HFF-Myc (cell line): ENCODE measurements around the gene PGA4.

Experiments
- DNase-seq: peaks from one replicate; pipeline ENCODE4 v3.0.0-alpha.2; 2011; ENCODE audit warnings: low read depth; ENCODE audit errors: extremely low read depth
- H3K4me3 ChIP-seq: replicated peaks from 2 replicates; pipeline ENCODE4 v1.5.1; 2011; ENCODE audit warnings: low read depth, mild to moderate bottlenecking, control low read depth, low read length
- CTCF ChIP-seq: IDR thresholded peaks from 2 replicates; pipeline ENCODE4 v1.5.1; 2012; ENCODE audit warnings: mild to moderate bottlenecking, low read depth, low read length, control low read depth; ENCODE audit errors: missing control alignments

PGA4 gene

GRCh38 chr11:61265357-61265756 lies 43.2 kb downstream of the PGA4 start:
- TF ChIP-seq CTCF = no peak
- no peak for DNase-seq
- H3K4me3 ChIP-seq = no peak overlapping the region

GRCh38 chr11:61266602-61267001 lies 44.5 kb downstream of the PGA4 start:
- TF ChIP-seq CTCF = no peak
- H3K4me3 ChIP-seq = no peak overlapping the region
- no peak for DNase-seq

GRCh38 chr11:61267437-61267841 lies 45.3 kb downstream of the PGA4 start:
- TF ChIP-seq CTCF = no peak
- no peak for DNase-seq
- H3K4me3 ChIP-seq = no peak overlapping the region

- TF ChIP-seq CTCF = no peak
- H3K4me3 ChIP-seq = no peak overlapping the region
Observed at GRCh38 chr11:61268588-61269250, 46.6 kb downstream of the PGA4 start.

GRCh38 chr11:61270354-61271076 lies 48.4 kb downstream of the PGA4 start:
- DNase-seq = no peak

More at GRCh38 chr11:61268588-61269250, 46.6 kb downstream of the PGA4 start:
- no peak for DNase-seq

GRCh38 chr11:61272731-61273130 lies 50.6 kb downstream of the PGA4 start:
- no peak for DNase-seq
- H3K4me3 ChIP-seq = no peak overlapping the region
- no peak for TF ChIP-seq CTCF

More at GRCh38 chr11:61270354-61271076, 48.4 kb downstream of the PGA4 start:
- no peak overlapping the region for H3K4me3 ChIP-seq
- no peak for TF ChIP-seq CTCF
